Kidney epithelial cell (primary cell): ENCODE measurements around the gene LGALS14. TPM values are rescaled to one million over a fixed set of nuclear protein-coding genes. Genes with fewer than 3 reads are reported as not detected.

Source experiments
- DNase-seq: peaks from one replicate; pipeline ENCODE4 v3.0.0-alpha.2; 2010; ENCODE audit warnings: low read depth
- H3K27me3 ChIP-seq: 2 replicates; pipeline ENCODE4 v1.6.0; 2011; ENCODE audit warnings: low read length; ENCODE audit not compliant: control insufficient read depth, insufficient read depth
- H3K36me3 ChIP-seq: 2 replicates; pipeline ENCODE4 v1.5.1; 2011; ENCODE audit warnings: low read length; ENCODE audit not compliant: control insufficient read depth, insufficient read depth
- H3K4me3 ChIP-seq: 2 replicates; pipeline ENCODE4 v1.5.1; 2011; ENCODE audit warnings: low read depth, mild to moderate bottlenecking, control low read depth, low read length
- CTCF ChIP-seq: IDR thresholded peaks from 2 replicates; pipeline ENCODE4 v1.5.1; 2011; ENCODE audit warnings: mild to moderate bottlenecking, moderate library complexity, low read length, control low read depth, inconsistent platforms; ENCODE audit not compliant: insufficient read depth, poor library complexity, severe bottlenecking
- total RNA-seq: library from RNA; depleted of rRNA; stranded (reverse); fragments of >200 nt; gene quantifications from 2 replicates; pipeline ENCODE4 v1.2.3, GENCODE V29; 2015

The LGALS14 gene
- total RNA-seq, 1 donor from 2014 or later, result not detected

GRCh38 chr19:39731685-39732084 is 27.4 kb downstream of the LGALS14 start:
- Histone ChIP-seq H3K27me3 (no peaks in the 10 kb centered on the region), H3K36me3 (no peaks in the 10 kb centered on the region), H3K4me3 (no peak overlapping the region)
- TF ChIP-seq CTCF, result no peak
- no peak for DNase-seq

GRCh38 chr19:39733841-39734240 is 29.6 kb downstream of the LGALS14 start:
- Histone ChIP-seq H3K4me3 (no peak overlapping the region), H3K36me3 (no peaks in the 10 kb centered on the region), H3K27me3 (no peaks in the 10 kb centered on the region)
- TF ChIP-seq CTCF, result no peak
- DNase-seq, result no peak

- no peak for TF ChIP-seq CTCF
- no peak for DNase-seq
- Histone ChIP-seq H3K27me3 (no peaks in the 10 kb centered on the region), H3K36me3 (no peaks in the 10 kb centered on the region), H3K4me3 (no peak overlapping the region)
Measured at GRCh38 chr19:39735688-39736087, 31.4 kb downstream of the LGALS14 start.

GRCh38 chr19:39736088-39736487 is 31.8 kb downstream of the LGALS14 start:
- no peak for DNase-seq
- TF ChIP-seq CTCF, result no peak
- Histone ChIP-seq H3K36me3 (no peaks in the 10 kb centered on the region), H3K4me3 (no peak overlapping the region), H3K27me3 (no peaks in the 10 kb centered on the region)

GRCh38 chr19:39737351-39737750 is 33.1 kb downstream of the LGALS14 start:
- no peak overlapping the region for H3K4me3 ChIP-seq
- H3K27me3 ChIP-seq, result no peaks in the 10 kb centered on the region
- TF ChIP-seq CTCF, result no peak
- H3K36me3 ChIP-seq, result no peaks in the 10 kb centered on the region
- no peak for DNase-seq

- no peak within 1 kb of the TSS for H3K4me3 ChIP-seq
- H3K36me3 ChIP-seq, result no peaks in the 10 kb centered on the region
- no peak for DNase-seq
- no peaks in the 10 kb centered on the region for H3K27me3 ChIP-seq
- no peak for TF ChIP-seq CTCF
Measured at GRCh38 chr19:39737891-39738290, 33.6 kb downstream of the LGALS14 start, which contains the start of gene CLC. CLC (minus strand) TSS chr19:39738029; CDS start chr19:39737952, 77 bp downstream.
